ENCODE data around the gene CEP162. TPM values are rescaled to one million over a fixed set of nuclear protein-coding genes. Genes with fewer than 3 reads are reported as not detected.
"Not testable (repeated sequence)": the region's sequence is repeated elsewhere in the genome, so short reads cannot be mapped to it uniquely, and the experiment has no call there.

The CEP162 gene
- total and polyA plus RNA-seq, 10 of the 15 experiments (the other 5 are each of a cell fraction or from before 2014, with no cell fraction given), result 2.7 to 7.9 (median 4.5) TPM

GRCh38 chr6:84105215-84105924 lies 122.1 kb downstream of the CEP162 start:
- SMC1A ChIA-PET (ENCODE audit: uncharacterized antibody, unreplicated experiment); H3K27ac ChIP-seq (ENCODE audit: control insufficient read depth, insufficient read depth); H4K20me1 ChIP-seq (ENCODE audit: control insufficient read depth, insufficient read depth); BruUV-seq (replicated peaks); FAIRE-seq; H2AFZ ChIP-seq (ENCODE audit: control insufficient read depth, low read depth, low read length); RAD21 ChIA-PET (ENCODE audit: unreplicated experiment); H3K27me3 ChIP-seq (replicated peaks in 1 of 2; ENCODE audit: control insufficient read depth in 2 of 2, insufficient read depth in 2 of 2, low read length in 1 of 2); H3K9ac ChIP-seq (ENCODE audit: control insufficient read depth, insufficient read depth, low read length); DNase-seq (ENCODE audit: low read depth, low spot score); H3K4me2 ChIP-seq (ENCODE audit: control insufficient read depth, insufficient read depth); intact Hi-C loops (cut with micrococcal nuclease; ENCODE audit: unreplicated experiment); H3K4me1 ChIP-seq (ENCODE audit: control insufficient read depth, insufficient read depth, low read length); H3K9me3 ChIP-seq (replicated peaks; ENCODE audit: control insufficient read depth, insufficient read depth, low read length); H3K79me2 ChIP-seq (ENCODE audit: control insufficient read depth, insufficient read depth, low read length); in situ Hi-C loops (cut with MboI); H3K4me3 ChIP-seq; CTCF ChIA-PET; ATAC-seq; H3K36me3 ChIP-seq (ENCODE audit: control insufficient read depth in 2 of 2, insufficient read depth in 2 of 2, low read length in 1 of 2); POLR2A ChIA-PET: not testable (repeated sequence)
- WGBS (ENCODE audit: insufficient coverage, insufficient replicate concordance, low lambda C conversion rate, missing lambda C conversion rate), result 24% methylated on average over 3 of the region's 3 CpGs

GRCh38 chr6:84103029-84103428 lies 124.4 kb downstream of the CEP162 start:
- H4K20me1 ChIP-seq (ENCODE audit: control insufficient read depth, insufficient read depth), result no peaks in the 10 kb centered on the region
- no peaks in the 10 kb centered on the region for H3K36me3 ChIP-seq (ENCODE audit: control insufficient read depth in 2 of 2, insufficient read depth in 2 of 2, low read length in 1 of 2)
- no peaks in the 10 kb centered on the region; the same call in 2 of the 3 replicates for H3K9me3 ChIP-seq (replicated peaks; ENCODE audit: control insufficient read depth, insufficient read depth, low read length)
- ChIA-PET POLR2A (no interaction called here), RAD21 (ENCODE audit: unreplicated experiment) (interaction anchor here (1.1 kb wide), 1 partner anchor 13 kb away, joined by 3 read pairs; no protein-coding TSS in a partner anchor), SMC1A (ENCODE audit: uncharacterized antibody, unreplicated experiment) (interaction anchor here (1.5 kb wide), 1 partner anchor 9 kb away, joined by 5 read pairs; no protein-coding TSS in a partner anchor), CTCF (no interaction called here)
- no peak overlapping the region for H3K4me2 ChIP-seq (ENCODE audit: control insufficient read depth, insufficient read depth)
- no peak overlapping the region for H3K9ac ChIP-seq (ENCODE audit: control insufficient read depth, insufficient read depth, low read length)
- H3K4me1 ChIP-seq (ENCODE audit: control insufficient read depth, insufficient read depth, low read length), result no peaks in the 10 kb centered on the region
- in situ Hi-C loops (cut with MboI), result no loop called here
- no peak overlapping the region for H2AFZ ChIP-seq (ENCODE audit: control insufficient read depth, low read depth, low read length)
- H3K27ac ChIP-seq (ENCODE audit: control insufficient read depth, insufficient read depth), result no peak overlapping the region
- BruUV-seq (replicated peaks), result no TSS peak
- no peak for TF ChIP-seq CTCF (IDR thresholded peaks at IDR 0.05 in 2 of 3, conservative IDR thresholded peaks at IDR 0.05 in 1 of 3; ENCODE audit: control insufficient read depth in 2 of 3, extremely low read depth in 1 of 3, insufficient read depth in 1 of 3, low read depth in 3 of 3, low read length in 3 of 3)
- no peak for TF ChIP-seq MLLT1 (IDR thresholded peaks at IDR 0.05)
- no peak for TF ChIP-seq NR2C1 (IDR thresholded peaks at IDR 0.05)
- TF ChIP-seq PML (IDR thresholded peaks at IDR 0.05; ENCODE audit: low read length), result no peak
- TF ChIP-seq SIX5 (IDR thresholded peaks at IDR 0.05; ENCODE audit: low read depth, low read length, severe bottlenecking), result no peak
- no peak for TF ChIP-seq ZNF384 (IDR thresholded peaks at IDR 0.05; ENCODE audit: borderline replicate concordance, low read depth, low read length)
- TF ChIP-seq TCF3 (IDR thresholded peaks at IDR 0.05; ENCODE audit: borderline replicate concordance, insufficient read depth, low read depth, low read length), result no peak
- TF ChIP-seq SREBF1 (IDR thresholded peaks at IDR 0.05; ENCODE audit: low read length), result no peak
- no peak for TF ChIP-seq MEF2B (IDR thresholded peaks at IDR 0.05; ENCODE audit: partially characterized antibody, poor library complexity, severe bottlenecking)
- TF ChIP-seq SREBF2 (IDR thresholded peaks at IDR 0.05; ENCODE audit: low read length), result no peak
- no peak for TF ChIP-seq HDAC6 (IDR thresholded peaks at IDR 0.05; ENCODE audit: unreplicated experiment)
- no peak for TF ChIP-seq SMARCA5 (IDR thresholded peaks at IDR 0.05)
- intact Hi-C loops (cut with micrococcal nuclease; ENCODE audit: unreplicated experiment), result no loop called here
- 0% methylated on average over 1 of the region's 1 CpG for WGBS (ENCODE audit: insufficient coverage, insufficient replicate concordance, low lambda C conversion rate, missing lambda C conversion rate)
- ATAC-seq, result no peak
- DNase-seq (ENCODE audit: low read depth, low spot score), result no peak
- FAIRE-seq, result no peak
- H3K79me2 ChIP-seq (ENCODE audit: control insufficient read depth, insufficient read depth, low read length), result no peaks in the 10 kb centered on the region
- H3K27me3 ChIP-seq (replicated peaks in 1 of 2; ENCODE audit: control insufficient read depth in 2 of 2, insufficient read depth in 2 of 2, low read length in 1 of 2), result no peaks in the 10 kb centered on the region
- no peak overlapping the region for H3K4me3 ChIP-seq
